ENCODE measurements around the gene AUTS2. TPM values are rescaled to one million over a fixed set of nuclear protein-coding genes. Genes with fewer than 3 reads are reported as not detected.

The AUTS2 gene
- polyA plus RNA-seq, 3 donors: 0.08 to 0.35 TPM; not detected in 1

DNA sequence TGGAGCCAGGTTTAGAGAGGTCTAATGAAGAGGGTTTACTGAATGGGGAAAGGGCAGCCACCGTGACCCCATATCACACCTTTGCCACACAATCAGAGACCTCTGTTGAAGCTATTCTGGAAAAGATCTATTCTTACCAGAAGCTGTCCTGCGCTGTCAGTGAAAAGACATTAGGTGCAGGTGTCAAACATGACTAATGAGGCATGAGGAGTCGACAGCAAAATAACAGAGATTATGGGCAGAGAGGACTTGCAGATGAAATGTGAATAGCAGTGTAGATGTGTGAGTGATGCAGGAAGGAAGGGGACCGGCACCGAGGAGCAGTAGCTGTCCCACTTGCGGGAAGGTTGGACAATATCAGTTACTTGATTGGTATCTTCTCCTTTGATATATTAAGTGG lies 906.0 kb downstream of the AUTS2 start:
- H3K79me2 ChIP-seq (ENCODE audit: insufficient read depth, low read length): no peaks in the 10 kb centered on the region
- Mint-ChIP-seq H3K4me3 (no peak overlapping the region), H3K27me3 (ENCODE audit: low read depth in 3 of 3) (no peaks in the 10 kb centered on the region), H3K9me3 (peaks cover 0 to 3% (median 0%) of the 10 kb centered on the region in 7 donors), H3K27ac (no peak overlapping the region), H3K36me3 (no peaks in the 10 kb centered on the region), H3K4me1 (no peaks in the 10 kb centered on the region)
- WGBS (ENCODE audit: insufficient coverage): 80% methylated on average over 2 of the region's 6 CpGs
- no peaks in the 10 kb centered on the region for H3K36me3 ChIP-seq (replicated peaks in 1 of 2; ENCODE audit: control insufficient read depth in 1 of 2, insufficient read depth in 2 of 2, low read length in 2 of 2)
- no peaks in the 10 kb centered on the region for H3K4me1 ChIP-seq (ENCODE audit: control insufficient read depth in 1 of 2, insufficient read depth in 2 of 2, low read length in 2 of 2)
- TF ChIP-seq, protein P1, sequence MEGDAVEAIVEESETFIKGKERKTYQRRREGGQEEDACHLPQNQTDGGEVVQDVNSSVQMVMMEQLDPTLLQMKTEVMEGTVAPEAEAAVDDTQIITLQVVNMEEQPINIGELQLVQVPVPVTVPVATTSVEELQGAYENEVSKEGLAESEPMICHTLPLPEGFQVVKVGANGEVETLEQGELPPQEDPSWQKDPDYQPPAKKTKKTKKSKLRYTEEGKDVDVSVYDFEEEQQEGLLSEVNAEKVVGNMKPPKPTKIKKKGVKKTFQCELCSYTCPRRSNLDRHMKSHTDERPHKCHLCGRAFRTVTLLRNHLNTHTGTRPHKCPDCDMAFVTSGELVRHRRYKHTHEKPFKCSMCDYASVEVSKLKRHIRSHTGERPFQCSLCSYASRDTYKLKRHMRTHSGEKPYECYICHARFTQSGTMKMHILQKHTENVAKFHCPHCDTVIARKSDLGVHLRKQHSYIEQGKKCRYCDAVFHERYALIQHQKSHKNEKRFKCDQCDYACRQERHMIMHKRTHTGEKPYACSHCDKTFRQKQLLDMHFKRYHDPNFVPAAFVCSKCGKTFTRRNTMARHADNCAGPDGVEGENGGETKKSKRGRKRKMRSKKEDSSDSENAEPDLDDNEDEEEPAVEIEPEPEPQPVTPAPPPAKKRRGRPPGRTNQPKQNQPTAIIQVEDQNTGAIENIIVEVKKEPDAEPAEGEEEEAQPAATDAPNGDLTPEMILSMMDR (IDR thresholded peaks at IDR 0.05): no peak
- H4K20me1 ChIP-seq (ENCODE audit: insufficient read depth, low read length): no peaks in the 10 kb centered on the region
- no peak overlapping the region for H3K9ac ChIP-seq (ENCODE audit: insufficient read depth, low read length, poor library complexity, severe bottlenecking)
- H3K27ac ChIP-seq (ENCODE audit: low read depth in 1 of 2, low read length in 2 of 2): no peak overlapping the region
- H2AFZ ChIP-seq (ENCODE audit: insufficient read depth, low read depth, low read length, poor library complexity, severe bottlenecking): no peak overlapping the region
- H3K9me3 ChIP-seq (replicated peaks in 1 of 2; ENCODE audit: control insufficient read depth in 1 of 2, insufficient read depth in 1 of 2, low read length in 2 of 2): no peaks in the 10 kb centered on the region
- no peaks in the 10 kb centered on the region for H3K27me3 ChIP-seq (ENCODE audit: control insufficient read depth in 2 of 2, insufficient read depth in 2 of 2, low read length in 2 of 2)
- no peak overlapping the region for H3K4me2 ChIP-seq (replicated peaks; ENCODE audit: extremely low read depth, low read length, poor library complexity, severe bottlenecking)
- intact Hi-C loops (cut with micrococcal nuclease): no loop called here
- no peak overlapping the region for H3K4me3 ChIP-seq (replicated peaks in 1 of 3; ENCODE audit: low read depth in 2 of 3, low read length in 3 of 3)
- no peak for DNase-seq

DNA sequence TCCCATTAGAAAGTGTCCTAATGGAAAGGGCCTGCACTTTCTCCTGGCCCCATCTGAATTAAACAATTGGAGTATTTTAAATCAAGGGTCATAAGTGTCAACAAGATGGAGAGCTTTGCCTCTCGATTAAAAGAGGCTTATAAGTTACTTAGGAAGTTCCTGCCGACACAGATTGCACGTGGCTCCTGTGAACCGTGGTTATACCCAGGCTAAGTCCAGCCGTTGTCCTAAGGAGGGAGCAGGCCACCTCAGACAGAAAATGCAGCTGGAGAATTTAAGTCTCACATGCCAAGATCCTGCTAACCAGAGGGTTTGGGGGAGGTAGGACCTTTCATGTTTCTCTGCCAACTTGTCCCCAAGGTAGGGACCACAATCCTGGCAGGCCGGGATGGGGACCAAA lies 907.2 kb downstream of the AUTS2 start:
- Mint-ChIP-seq H3K4me1 (no peaks in the 10 kb centered on the region), H3K4me3 (no peak overlapping the region), H3K27ac (no peak overlapping the region), H3K27me3 (ENCODE audit: low read depth in 3 of 3) (no peaks in the 10 kb centered on the region), H3K36me3 (no peaks in the 10 kb centered on the region), H3K9me3 (peaks cover 0 to 3% (median 0%) of the 10 kb centered on the region in 7 donors)
- Histone ChIP-seq H3K4me3 (replicated peaks in 1 of 3; ENCODE audit: low read depth in 2 of 3, low read length in 3 of 3) (no peak overlapping the region), H3K4me2 (replicated peaks; ENCODE audit: extremely low read depth, low read length, poor library complexity, severe bottlenecking) (no peak overlapping the region), H2AFZ (ENCODE audit: insufficient read depth, low read depth, low read length, poor library complexity, severe bottlenecking) (no peak overlapping the region), H3K27me3 (ENCODE audit: control insufficient read depth in 2 of 2, insufficient read depth in 2 of 2, low read length in 2 of 2) (no peaks in the 10 kb centered on the region), H3K36me3 (replicated peaks in 1 of 2; ENCODE audit: control insufficient read depth in 1 of 2, insufficient read depth in 2 of 2, low read length in 2 of 2) (no peaks in the 10 kb centered on the region), H3K27ac (ENCODE audit: low read depth in 1 of 2, low read length in 2 of 2) (no peak overlapping the region), H3K9ac (ENCODE audit: insufficient read depth, low read length, poor library complexity, severe bottlenecking) (no peak overlapping the region), H4K20me1 (ENCODE audit: insufficient read depth, low read length) (no peaks in the 10 kb centered on the region), H3K9me3 (replicated peaks in 1 of 2; ENCODE audit: control insufficient read depth in 1 of 2, insufficient read depth in 1 of 2, low read length in 2 of 2) (no peaks in the 10 kb centered on the region), H3K4me1 (ENCODE audit: control insufficient read depth in 1 of 2, insufficient read depth in 2 of 2, low read length in 2 of 2) (no peaks in the 10 kb centered on the region), H3K79me2 (ENCODE audit: insufficient read depth, low read length) (no peaks in the 10 kb centered on the region)
- 96% methylated on average over 6 of the region's 6 CpGs for WGBS (ENCODE audit: insufficient coverage)
- intact Hi-C loops (cut with micrococcal nuclease): no loop called here
- TF ChIP-seq, protein P1 (IDR thresholded peaks at IDR 0.05): no peak
- DNase-seq: no peak

All from CD14-positive monocyte (primary cell).